ENCODE data around the gene SLCO3A1.

DNA sequence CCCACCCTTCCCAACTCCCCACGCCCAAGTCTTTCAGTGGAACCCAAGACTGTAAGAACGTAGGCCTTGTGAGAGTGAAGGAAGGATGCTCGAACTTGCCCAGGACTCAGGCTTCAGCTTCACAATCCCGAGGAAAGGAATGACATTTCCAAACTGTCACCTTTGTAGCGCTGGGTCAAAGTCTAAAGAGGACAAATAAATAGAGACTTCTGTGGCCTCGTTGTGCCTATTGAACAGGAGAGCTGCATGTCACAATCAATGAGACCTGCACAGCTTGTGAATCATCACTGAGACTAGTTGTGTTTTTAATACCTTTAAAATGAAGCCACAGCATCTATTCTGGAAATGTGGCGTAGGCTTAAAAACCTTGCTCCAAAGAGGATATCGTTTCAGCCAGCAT, 317.4 kb downstream of the SLCO3A1 start:
- TF ChIP-seq, protein P1, sequence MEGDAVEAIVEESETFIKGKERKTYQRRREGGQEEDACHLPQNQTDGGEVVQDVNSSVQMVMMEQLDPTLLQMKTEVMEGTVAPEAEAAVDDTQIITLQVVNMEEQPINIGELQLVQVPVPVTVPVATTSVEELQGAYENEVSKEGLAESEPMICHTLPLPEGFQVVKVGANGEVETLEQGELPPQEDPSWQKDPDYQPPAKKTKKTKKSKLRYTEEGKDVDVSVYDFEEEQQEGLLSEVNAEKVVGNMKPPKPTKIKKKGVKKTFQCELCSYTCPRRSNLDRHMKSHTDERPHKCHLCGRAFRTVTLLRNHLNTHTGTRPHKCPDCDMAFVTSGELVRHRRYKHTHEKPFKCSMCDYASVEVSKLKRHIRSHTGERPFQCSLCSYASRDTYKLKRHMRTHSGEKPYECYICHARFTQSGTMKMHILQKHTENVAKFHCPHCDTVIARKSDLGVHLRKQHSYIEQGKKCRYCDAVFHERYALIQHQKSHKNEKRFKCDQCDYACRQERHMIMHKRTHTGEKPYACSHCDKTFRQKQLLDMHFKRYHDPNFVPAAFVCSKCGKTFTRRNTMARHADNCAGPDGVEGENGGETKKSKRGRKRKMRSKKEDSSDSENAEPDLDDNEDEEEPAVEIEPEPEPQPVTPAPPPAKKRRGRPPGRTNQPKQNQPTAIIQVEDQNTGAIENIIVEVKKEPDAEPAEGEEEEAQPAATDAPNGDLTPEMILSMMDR (IDR thresholded peaks at IDR 0.05) = no peak
- TF ChIP-seq POLR2A (IDR thresholded peaks at IDR 0.05) (no peak), POLR2AphosphoS5 (IDR thresholded peaks at IDR 0.05; ENCODE audit: insufficient read depth in 1 of 2, low read depth in 1 of 2) (no peak)
